Liver (tissue), 9 donors: ENCODE results near the gene CCL16. TPM values are rescaled to one million over a fixed set of nuclear protein-coding genes. Genes with fewer than 3 reads are reported as not detected.

Experiments used
- DNase-seq: peaks from one replicate; pipeline ENCODE4 v3.0.0-alpha.2; 2017; ENCODE audit warnings: low spot score
- H3K27ac ChIP-seq, 2 donors: one replicate each; pipeline ENCODE4 v1.7.0; 2013; ENCODE audit warnings: inconsistent platforms in 2 of 2, low read length in 2 of 2, control low read depth in 1 of 2, low read depth in 1 of 2, mild to moderate bottlenecking in 1 of 2
- H3K27me3 ChIP-seq, 4 donors: one replicate each; pipeline versions ENCODE4 v1.6.1 to v1.7.0; 2013; ENCODE audit warnings: low read length in 3 of 4, inconsistent platforms in 1 of 4, mild to moderate bottlenecking in 1 of 4, moderate library complexity in 1 of 4; ENCODE audit not compliant: control insufficient read depth in 4 of 4, insufficient read depth in 4 of 4
- H3K36me3 ChIP-seq, 4 donors: one replicate each; pipeline versions ENCODE4 v1.6.1 to v1.7.0; 2013; ENCODE audit warnings: low read length in 3 of 4, mild to moderate bottlenecking in 3 of 4, low read depth in 1 of 4, moderate library complexity in 1 of 4; ENCODE audit not compliant: control insufficient read depth in 4 of 4, insufficient read depth in 3 of 4
- H3K4me1 ChIP-seq, 4 donors: one replicate each; pipeline versions ENCODE4 v1.6.1 to v1.7.0; 2013; ENCODE audit warnings: low read length in 3 of 4, mild to moderate bottlenecking in 3 of 4, moderate library complexity in 1 of 4; ENCODE audit not compliant: control insufficient read depth in 4 of 4, insufficient read depth in 4 of 4
- H3K4me3 ChIP-seq, 3 donors: one replicate each; pipeline versions ENCODE4 v1.6.1 to v1.7.0; 2013; ENCODE audit warnings: low read length in 3 of 3, control low read depth in 1 of 3, low read depth in 1 of 3, mild to moderate bottlenecking in 1 of 3
- H3K9ac ChIP-seq, 2 donors: one replicate each; pipeline ENCODE4 v1.7.0; 2013; ENCODE audit warnings: low read length in 2 of 2, mild to moderate bottlenecking in 2 of 2, moderate library complexity in 2 of 2, control low read depth in 1 of 2, low read depth in 1 of 2
- H3K9me3 ChIP-seq, 4 donors: one replicate each; pipeline versions ENCODE4 v1.6.1 to v1.7.0; 2013; ENCODE audit warnings: low read length in 3 of 4; ENCODE audit not compliant: control insufficient read depth in 4 of 4
- CTCF ChIP-seq: fragments of 150-350 bp; IDR thresholded peaks from 2 replicates; pipeline ENCODE4 v1.5.1; 2017; ENCODE audit warnings: improper control_type of control experiment, low read depth, low read length; ENCODE audit not compliant: missing input control
- EGR1 ChIP-seq, 2 donors: IDR thresholded peaks; 2 replicates each; pipeline ENCODE4 v1.6.1; 2016 to 2018; ENCODE audit warnings: antibody characterized with exemption in 2 of 2, low read depth in 2 of 2
- FOXA2 ChIP-seq: IDR thresholded peaks from 2 replicates; pipeline ENCODE4 v1.6.1; 2016; ENCODE audit warnings: antibody characterized with exemption
- GABPA ChIP-seq, 2 donors: IDR thresholded peaks in 1 of 2; conservative IDR thresholded peaks in 1 of 2; 2 replicates each; pipeline ENCODE4 v1.6.1; 2016; ENCODE audit warnings: antibody characterized with exemption in 2 of 2, mild to moderate bottlenecking in 1 of 2, moderate library complexity in 1 of 2
- HNF4G ChIP-seq: IDR thresholded peaks from 2 replicates; pipeline ENCODE4 v1.6.1; 2016; ENCODE audit warnings: antibody characterized with exemption
- JUND ChIP-seq, 2 donors: IDR thresholded peaks; 2 replicates each; pipeline ENCODE4 v1.6.1; 2016; ENCODE audit warnings: antibody characterized with exemption in 2 of 2
- MAX ChIP-seq: IDR thresholded peaks from 2 replicates; pipeline ENCODE4 v1.6.1; 2016; ENCODE audit warnings: antibody characterized with exemption
- NR2F2 ChIP-seq: IDR thresholded peaks from 2 replicates; pipeline ENCODE4 v1.6.1; 2016; ENCODE audit warnings: antibody characterized with exemption
- RAD21 ChIP-seq, 2 donors: IDR thresholded peaks; 2 replicates each; pipeline ENCODE4 v1.6.1; 2016; ENCODE audit warnings: antibody characterized with exemption in 2 of 2, mild to moderate bottlenecking in 2 of 2
- RXRA ChIP-seq, 2 donors: IDR thresholded peaks; 2 replicates each; pipeline ENCODE4 v1.6.1; 2017 to 2018; ENCODE audit warnings: antibody characterized with exemption in 2 of 2, mild to moderate bottlenecking in 1 of 2
- ZBTB33 ChIP-seq: IDR thresholded peaks from 2 replicates; pipeline ENCODE4 v1.6.1; 2016; ENCODE audit warnings: antibody characterized with exemption
- WGBS: extraction: QIAGEN DNeasy Blood & Tissue Kit; methylation state at CpG from one replicate; pipeline ENCODE4 v1.1.7; 2013; 5-methylcytosine and 5-hydroxymethylcytosine counted together
- polyA plus RNA-seq, 2 donors: library from polyadenylated mRNA; stranded (reverse) in 1 of 2; unstranded in 1 of 2; fragments of 200-250 nt in 1 of 2; fragments of >200 nt in 1 of 2; fragmentation: Nextera tagmentation in 1 of 2; extraction: Ambion mirVana in 1 of 2; gene quantifications; one replicate each; pipeline versions ENCODE4 v1.2.1 to v1.2.3, GENCODE V29; 2013 to 2015
- total RNA-seq, 2 donors: library from RNA; depleted of rRNA; stranded (reverse); fragments of >200 nt; gene quantifications; one replicate each; pipeline ENCODE4 v1.2.3, GENCODE V29; 2014
- donor health status: healthy.
- donor health status: healthy.
- donor health status: healthy.
- donor health status: healthy.
- donor health status: healthy.

The CCL16 gene
- total and polyA plus RNA-seq, 4 donors, result 0.65 to 22.3 (median 14.9) TPM

- H3K27me3 ChIP-seq, result no peaks in the 10 kb centered on the region
- peak overlapping the region in 2 of 3 donors; percentile 46 to 66 for H3K4me3 ChIP-seq
- DNase-seq, result peak; percentile 46
- 8% methylated on average over 12 of the region's 12 CpGs for WGBS
- no peak overlapping the region for H3K9ac ChIP-seq
- no peaks in the 10 kb centered on the region for H3K36me3 ChIP-seq
- no peaks in the 10 kb centered on the region for H3K4me1 ChIP-seq
- no peak overlapping the region for H3K27ac ChIP-seq
- no peaks in the 10 kb centered on the region for H3K9me3 ChIP-seq
- TF ChIP-seq ZBTB33 (no peak), RAD21 (IDR thresholded peaks at IDR 0.05) (peak; percentile 91 to 92), CTCF (peak; percentile 87), FOXA2 (no peak)
These were observed 34.1 kb downstream of the CCL16 start for GRCh38 chr17:35947156-35947585.

- Histone ChIP-seq H3K27ac (no peak overlapping the region), H3K9ac (no peak overlapping the region), H3K4me1 (no peaks in the 10 kb centered on the region), H3K36me3 (no peaks in the 10 kb centered on the region), H3K4me3 (no peak overlapping the region), H3K27me3 (no peaks in the 10 kb centered on the region), H3K9me3 (no peaks in the 10 kb centered on the region)
- 86% methylated on average over 4 of the region's 4 CpGs for WGBS
- TF ChIP-seq NR2F2, result no peak
- no peak for DNase-seq
These were observed 37.1 kb downstream of the CCL16 start for GRCh38 chr17:35944151-35944550.

GRCh38 chr17:35943537-35943936 lies 37.8 kb downstream of the CCL16 start, which contains the start of gene LYZL6:
TSS of gene LYZL6 (minus strand) at chr17:35943713. CDS start at chr17:35939356, 4,357 bp downstream.
- H3K4me3 ChIP-seq, result no peak within 1 kb of the TSS
- 91% methylated on average over 2 of the region's 2 CpGs for WGBS
- no peaks in the 10 kb centered on the region for H3K9me3 ChIP-seq
- H3K36me3 ChIP-seq, result no peaks in the 10 kb centered on the region
- H3K27me3 ChIP-seq, result no peaks in the 10 kb centered on the region
- no peak within 1 kb of the TSS for H3K9ac ChIP-seq
- no peaks in the 10 kb centered on the region for H3K4me1 ChIP-seq
- H3K27ac ChIP-seq, result no peak within 1 kb of the TSS
- DNase-seq, result no peak
- TF ChIP-seq JUND (IDR thresholded peaks at IDR 0.05) (no peak), CTCF (no peak), EGR1 (IDR thresholded peaks at IDR 0.05; ENCODE audit: low read depth in 2 of 2) (no peak), GABPA (IDR thresholded peaks at IDR 0.05 in 1 of 2, conservative IDR thresholded peaks at IDR 0.05 in 1 of 2) (no peak), HNF4G (no peak), MAX (no peak), FOXA2 (no peak), RXRA (IDR thresholded peaks at IDR 0.05) (no peak)
